ENCODE results near the gene SNRNP200.

SNRNP200 gene

DNA sequence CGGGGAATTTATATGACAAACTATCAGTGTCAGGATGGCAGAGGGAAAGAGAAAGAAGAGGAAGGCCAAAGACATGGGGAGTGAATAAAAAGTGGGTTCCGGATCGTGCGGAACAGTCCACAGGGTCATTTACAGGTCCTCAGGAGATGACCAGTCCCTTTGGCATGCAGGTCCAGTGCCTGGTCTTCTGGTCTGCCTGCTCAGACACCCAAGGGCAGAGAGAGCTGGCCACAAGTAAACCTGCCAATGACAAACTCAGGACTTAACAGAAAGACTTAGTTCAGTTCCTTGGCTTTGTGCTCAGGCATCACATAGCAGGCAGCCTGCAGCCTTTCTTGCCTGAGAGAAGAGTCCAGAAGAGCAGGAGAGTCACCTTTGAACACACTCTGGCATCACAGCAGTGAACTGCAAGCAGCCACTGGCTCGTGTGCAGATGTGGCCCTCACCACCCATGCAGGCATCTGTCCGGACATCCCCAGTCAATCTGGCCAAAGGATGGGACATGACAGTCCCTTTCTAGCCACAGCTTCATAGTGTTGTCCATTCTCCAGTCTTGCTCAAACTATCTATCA lies 53.5 kb downstream of the SNRNP200 start:
- H2AFZ ChIP-seq (ENCODE audit: insufficient read depth, low read length, poor library complexity): no peak overlapping the region
- no peak overlapping the region for H3K4me2 ChIP-seq (ENCODE audit: low read length)
- no peaks in the 10 kb centered on the region for H3K27me3 ChIP-seq (ENCODE audit: insufficient read depth, low read length)
- no peak overlapping the region for H2BK120ac ChIP-seq (ENCODE audit: insufficient read depth, low read length, poor library complexity)
- H4K12ac ChIP-seq (ENCODE audit: low read depth, low read length): no peak overlapping the region
- no peak overlapping the region for H4K91ac ChIP-seq (ENCODE audit: low read depth, low read length)
- H2BK5ac ChIP-seq (ENCODE audit: low read depth, low read length, poor library complexity): no peak overlapping the region
- H3K36me3 ChIP-seq (ENCODE audit: control insufficient read depth in 1 of 2, insufficient read depth in 2 of 2, low read length in 2 of 2): peaks cover 31 to 33% of the 10 kb centered on the region in 2 experiments
- H3K18ac ChIP-seq (ENCODE audit: low read length): no peak overlapping the region
- H4K8ac ChIP-seq (ENCODE audit: low read depth, low read length): no peak overlapping the region
- no CpG with 5 or more reads among the region's 6 CpGs for WGBS (ENCODE audit: extremely low coverage, insufficient coverage, insufficient read length)
- H3K79me2 ChIP-seq (ENCODE audit: control insufficient read depth, insufficient read depth, low read length, poor library complexity): no peaks in the 10 kb centered on the region
- H3K14ac ChIP-seq (ENCODE audit: low read length): no peak overlapping the region
- H3K4ac ChIP-seq (ENCODE audit: low read depth, low read length): no peak overlapping the region
- no peak overlapping the region for H2AK5ac ChIP-seq (ENCODE audit: low read length)
- H3K4me1 ChIP-seq (ENCODE audit: control insufficient read depth in 1 of 2, insufficient read depth in 2 of 2, low read length in 2 of 2): peaks cover 0 to 3% of the 10 kb centered on the region in 2 experiments
- no peaks in the 10 kb centered on the region for H3K9me3 ChIP-seq (ENCODE audit: insufficient read depth, low read depth, low read length)
- H3K23ac ChIP-seq (ENCODE audit: low read length): no peak overlapping the region
- no peak overlapping the region for H3K27ac ChIP-seq (ENCODE audit: low read depth, low read length)
- H3K9ac ChIP-seq (ENCODE audit: low read length): no peak overlapping the region
- no peak overlapping the region for H2BK12ac ChIP-seq (ENCODE audit: low read length)
- no peaks in the 10 kb centered on the region for H3K79me1 ChIP-seq (ENCODE audit: low read length)
- peak; percentile 73 to 79 for DNase-seq
- H3K4me3 ChIP-seq (ENCODE audit: low read depth, low read length): no peak overlapping the region

DNA sequence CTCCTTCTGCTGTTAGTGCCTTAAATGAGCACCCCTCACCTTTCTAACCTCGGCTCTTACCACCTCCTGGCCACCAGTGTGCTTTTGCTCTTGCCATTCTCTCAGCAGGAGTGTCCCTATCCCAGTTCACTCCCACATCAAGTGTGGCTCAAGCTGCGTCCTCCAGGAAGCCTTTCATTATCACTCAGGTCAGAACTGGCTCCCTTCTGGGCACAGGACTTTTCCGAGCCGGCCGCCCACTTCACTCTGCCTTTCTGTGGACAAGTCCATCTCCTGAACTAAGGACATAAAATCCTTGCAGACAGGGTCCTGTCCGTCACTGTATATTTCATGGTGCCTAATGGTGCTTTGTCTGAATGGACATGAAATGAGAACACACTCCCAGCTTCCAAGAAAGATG lies 55.2 kb downstream of the SNRNP200 start:
- Histone ChIP-seq H3K27ac (ENCODE audit: low read depth, low read length) (no peak overlapping the region), H3K36me3 (ENCODE audit: control insufficient read depth in 1 of 2, insufficient read depth in 2 of 2, low read length in 2 of 2) (peaks cover 27 to 29% of the 10 kb centered on the region in 2 experiments), H2BK120ac (ENCODE audit: insufficient read depth, low read length, poor library complexity) (no peak overlapping the region), H4K8ac (ENCODE audit: low read depth, low read length) (no peak overlapping the region), H3K4me1 (ENCODE audit: control insufficient read depth in 1 of 2, insufficient read depth in 2 of 2, low read length in 2 of 2) (peaks cover 0 to 3% of the 10 kb centered on the region in 2 experiments), H3K14ac (ENCODE audit: low read length) (no peak overlapping the region), H3K27me3 (ENCODE audit: insufficient read depth, low read length) (no peaks in the 10 kb centered on the region), H2AK5ac (ENCODE audit: low read length) (no peak overlapping the region), H3K79me2 (ENCODE audit: control insufficient read depth, insufficient read depth, low read length, poor library complexity) (no peaks in the 10 kb centered on the region), H4K91ac (ENCODE audit: low read depth, low read length) (no peak overlapping the region), H3K4ac (ENCODE audit: low read depth, low read length) (no peak overlapping the region), H2AFZ (ENCODE audit: insufficient read depth, low read length, poor library complexity) (no peak overlapping the region), H3K4me3 (ENCODE audit: low read depth, low read length) (no peak overlapping the region), H2BK5ac (ENCODE audit: low read depth, low read length, poor library complexity) (no peak overlapping the region), H3K23ac (ENCODE audit: low read length) (no peak overlapping the region), H2BK12ac (ENCODE audit: low read length) (no peak overlapping the region), H4K12ac (ENCODE audit: low read depth, low read length) (no peak overlapping the region), H3K4me2 (ENCODE audit: low read length) (no peak overlapping the region), H3K79me1 (ENCODE audit: low read length) (no peaks in the 10 kb centered on the region), H3K9ac (ENCODE audit: low read length) (no peak overlapping the region), H3K18ac (ENCODE audit: low read length) (no peak overlapping the region), H3K9me3 (ENCODE audit: insufficient read depth, low read depth, low read length) (no peaks in the 10 kb centered on the region)
- no CpG with 5 or more reads among the region's 6 CpGs for WGBS (ENCODE audit: extremely low coverage, insufficient coverage, insufficient read length)
- DNase-seq: no peak

DNA sequence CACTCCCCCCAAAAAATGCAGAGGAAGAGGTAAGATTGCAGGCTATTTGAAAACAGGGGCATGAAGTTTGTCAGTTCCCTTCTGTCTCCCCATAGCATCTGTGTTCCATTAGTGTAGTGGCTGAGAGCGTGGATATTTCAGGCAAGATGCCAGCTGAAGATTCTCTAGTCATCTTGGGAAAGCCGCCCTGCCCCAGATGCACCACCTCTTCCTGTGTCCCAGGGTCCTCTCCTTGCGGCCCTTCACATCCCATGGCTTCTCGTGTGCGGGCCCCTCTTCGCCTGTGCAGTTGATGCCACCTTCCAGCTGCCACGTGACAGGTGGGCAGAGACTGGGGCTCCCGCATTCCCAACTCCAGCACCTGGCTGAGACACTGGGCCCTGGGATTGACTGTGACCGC lies 55.7 kb downstream of the SNRNP200 start:
- H3K27me3 ChIP-seq (ENCODE audit: insufficient read depth, low read length): no peaks in the 10 kb centered on the region
- WGBS (ENCODE audit: extremely low coverage, insufficient coverage, insufficient read length): no CpG with 5 or more reads among the region's 9 CpGs
- no peak overlapping the region for H2AK5ac ChIP-seq (ENCODE audit: low read length)
- H4K8ac ChIP-seq (ENCODE audit: low read depth, low read length): no peak overlapping the region
- no peak overlapping the region for H3K18ac ChIP-seq (ENCODE audit: low read length)
- no peak overlapping the region for H3K27ac ChIP-seq (ENCODE audit: low read depth, low read length)
- H3K4ac ChIP-seq (ENCODE audit: low read depth, low read length): no peak overlapping the region
- H4K91ac ChIP-seq (ENCODE audit: low read depth, low read length): no peak overlapping the region
- no peaks in the 10 kb centered on the region for H3K9me3 ChIP-seq (ENCODE audit: insufficient read depth, low read depth, low read length)
- H3K9ac ChIP-seq (ENCODE audit: low read length): no peak overlapping the region
- H3K4me3 ChIP-seq (ENCODE audit: low read depth, low read length): no peak overlapping the region
- H2BK5ac ChIP-seq (ENCODE audit: low read depth, low read length, poor library complexity): no peak overlapping the region
- peaks cover 0 to 3% of the 10 kb centered on the region in 2 experiments for H3K4me1 ChIP-seq (ENCODE audit: control insufficient read depth in 1 of 2, insufficient read depth in 2 of 2, low read length in 2 of 2)
- H3K4me2 ChIP-seq (ENCODE audit: low read length): no peak overlapping the region
- DNase-seq: no peak
- no peak overlapping the region for H2BK12ac ChIP-seq (ENCODE audit: low read length)
- no peak overlapping the region for H2BK120ac ChIP-seq (ENCODE audit: insufficient read depth, low read length, poor library complexity)
- H3K79me1 ChIP-seq (ENCODE audit: low read length): no peaks in the 10 kb centered on the region
- H2AFZ ChIP-seq (ENCODE audit: insufficient read depth, low read length, poor library complexity): no peak overlapping the region
- no peaks in the 10 kb centered on the region for H3K79me2 ChIP-seq (ENCODE audit: control insufficient read depth, insufficient read depth, low read length, poor library complexity)
- no peak overlapping the region for H3K14ac ChIP-seq (ENCODE audit: low read length)
- no peak overlapping the region for H3K23ac ChIP-seq (ENCODE audit: low read length)
- H4K12ac ChIP-seq (ENCODE audit: low read depth, low read length): no peak overlapping the region
- H3K36me3 ChIP-seq (ENCODE audit: control insufficient read depth in 1 of 2, insufficient read depth in 2 of 2, low read length in 2 of 2): peaks cover 23% of the 10 kb centered on the region in 2 experiments

DNA sequence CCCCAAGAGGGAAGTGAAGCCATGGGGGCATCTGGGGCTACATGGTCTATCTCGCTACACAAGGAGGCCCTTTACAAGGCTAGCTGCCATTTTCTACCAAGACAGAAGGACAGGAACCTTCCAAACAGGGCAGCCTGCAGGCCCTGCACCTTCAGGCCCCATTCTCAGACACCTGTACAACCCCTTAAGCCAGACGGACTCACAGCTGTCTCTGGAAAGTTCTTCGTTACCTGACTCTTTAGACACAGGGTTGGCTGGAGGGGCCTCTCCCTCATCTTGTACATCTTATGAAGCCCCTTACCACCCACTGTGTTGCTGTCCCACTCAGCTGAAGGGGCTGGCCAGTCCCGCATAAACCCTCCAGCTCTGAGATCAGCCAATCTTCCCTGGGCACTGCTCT lies 56.7 kb downstream of the SNRNP200 start:
- H2AK5ac ChIP-seq (ENCODE audit: low read length): no peak overlapping the region
- no peak overlapping the region for H3K9ac ChIP-seq (ENCODE audit: low read length)
- no peak overlapping the region for H3K4me2 ChIP-seq (ENCODE audit: low read length)
- no peak overlapping the region for H3K14ac ChIP-seq (ENCODE audit: low read length)
- DNase-seq: no peak
- no peak overlapping the region for H4K12ac ChIP-seq (ENCODE audit: low read depth, low read length)
- H3K4me1 ChIP-seq (ENCODE audit: control insufficient read depth in 1 of 2, insufficient read depth in 2 of 2, low read length in 2 of 2): peaks cover 0 to 3% of the 10 kb centered on the region in 2 experiments
- H2BK120ac ChIP-seq (ENCODE audit: insufficient read depth, low read length, poor library complexity): no peak overlapping the region
- H3K4me3 ChIP-seq (ENCODE audit: low read depth, low read length): no peak overlapping the region
- no peak overlapping the region for H2AFZ ChIP-seq (ENCODE audit: insufficient read depth, low read length, poor library complexity)
- no peak overlapping the region for H3K18ac ChIP-seq (ENCODE audit: low read length)
- H3K79me2 ChIP-seq (ENCODE audit: control insufficient read depth, insufficient read depth, low read length, poor library complexity): no peaks in the 10 kb centered on the region
- H3K9me3 ChIP-seq (ENCODE audit: insufficient read depth, low read depth, low read length): no peaks in the 10 kb centered on the region
- H2BK5ac ChIP-seq (ENCODE audit: low read depth, low read length, poor library complexity): no peak overlapping the region
- no peak overlapping the region for H3K23ac ChIP-seq (ENCODE audit: low read length)
- no peak overlapping the region for H4K8ac ChIP-seq (ENCODE audit: low read depth, low read length)
- peaks cover 13% of the 10 kb centered on the region in 2 experiments for H3K36me3 ChIP-seq (ENCODE audit: control insufficient read depth in 1 of 2, insufficient read depth in 2 of 2, low read length in 2 of 2)
- H3K79me1 ChIP-seq (ENCODE audit: low read length): no peaks in the 10 kb centered on the region
- H3K27me3 ChIP-seq (ENCODE audit: insufficient read depth, low read length): no peaks in the 10 kb centered on the region
- WGBS (ENCODE audit: extremely low coverage, insufficient coverage, insufficient read length): no CpG with 5 or more reads among the region's 4 CpGs
- no peak overlapping the region for H3K4ac ChIP-seq (ENCODE audit: low read depth, low read length)
- H4K91ac ChIP-seq (ENCODE audit: low read depth, low read length): no peak overlapping the region
- no peak overlapping the region for H2BK12ac ChIP-seq (ENCODE audit: low read length)
- no peak overlapping the region for H3K27ac ChIP-seq (ENCODE audit: low read depth, low read length)
